ENCODE data around the gene DNLZ. TPM values are rescaled to one million over a fixed set of nuclear protein-coding genes. Genes with fewer than 3 reads are reported as not detected.

DNLZ gene
- total RNA-seq, 4 donors from 2014 or later: 37.9 to 65.1 (median 54.3) TPM

DNA sequence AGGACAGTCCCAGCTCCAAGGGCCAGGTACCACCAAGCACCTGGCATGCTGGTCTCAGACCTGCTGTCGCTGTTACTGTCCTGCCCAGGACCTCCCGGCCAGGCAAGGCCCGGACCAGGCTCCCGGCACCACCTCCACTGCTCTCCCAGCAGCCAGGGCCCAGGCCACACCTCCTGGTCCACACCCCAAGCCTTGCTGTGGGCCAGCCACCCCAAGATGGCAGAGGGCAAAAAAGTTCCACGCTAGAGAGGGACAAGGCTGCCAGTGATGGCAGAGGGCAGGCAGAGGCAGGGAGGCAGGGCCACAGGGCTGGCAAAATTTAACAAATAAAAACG lies 1.1 kb downstream of the DNLZ start:
- Histone ChIP-seq H3K36me3 (no peaks in the 10 kb centered on the region), H3K27me3 (no peaks in the 10 kb centered on the region), H3K9me3 (no peaks in the 10 kb centered on the region), H3K27ac (peak overlapping the region; percentile 81 to 96 (median 94)), H3K4me3 (no peak overlapping the region), H3K4me1 (peaks cover 7 to 9% of the 10 kb centered on the region in 2 donors)
- TF ChIP-seq, protein P1, sequence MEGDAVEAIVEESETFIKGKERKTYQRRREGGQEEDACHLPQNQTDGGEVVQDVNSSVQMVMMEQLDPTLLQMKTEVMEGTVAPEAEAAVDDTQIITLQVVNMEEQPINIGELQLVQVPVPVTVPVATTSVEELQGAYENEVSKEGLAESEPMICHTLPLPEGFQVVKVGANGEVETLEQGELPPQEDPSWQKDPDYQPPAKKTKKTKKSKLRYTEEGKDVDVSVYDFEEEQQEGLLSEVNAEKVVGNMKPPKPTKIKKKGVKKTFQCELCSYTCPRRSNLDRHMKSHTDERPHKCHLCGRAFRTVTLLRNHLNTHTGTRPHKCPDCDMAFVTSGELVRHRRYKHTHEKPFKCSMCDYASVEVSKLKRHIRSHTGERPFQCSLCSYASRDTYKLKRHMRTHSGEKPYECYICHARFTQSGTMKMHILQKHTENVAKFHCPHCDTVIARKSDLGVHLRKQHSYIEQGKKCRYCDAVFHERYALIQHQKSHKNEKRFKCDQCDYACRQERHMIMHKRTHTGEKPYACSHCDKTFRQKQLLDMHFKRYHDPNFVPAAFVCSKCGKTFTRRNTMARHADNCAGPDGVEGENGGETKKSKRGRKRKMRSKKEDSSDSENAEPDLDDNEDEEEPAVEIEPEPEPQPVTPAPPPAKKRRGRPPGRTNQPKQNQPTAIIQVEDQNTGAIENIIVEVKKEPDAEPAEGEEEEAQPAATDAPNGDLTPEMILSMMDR (IDR thresholded peaks at IDR 0.05 in 4 of 5, conservative IDR thresholded peaks at IDR 0.05 in 1 of 5): no peak
- no peak for TF ChIP-seq POLR2A (IDR thresholded peaks at IDR 0.05)
- DNase-seq: no peak
- ATAC-seq: no peak
- in situ Hi-C loops (cut with MboI; ENCODE audit: low sequenced_read_pairs in 4 of 4): no loop called here
- intact Hi-C loops (cut with DNase I; ENCODE audit: low total_unique reads): loop anchor here (2.0 to 5.0 kb wide), 2 partner anchors 184 to 455 kb away; partner anchors contain the start of genes CAMSAP1 and NOTCH1

DNA sequence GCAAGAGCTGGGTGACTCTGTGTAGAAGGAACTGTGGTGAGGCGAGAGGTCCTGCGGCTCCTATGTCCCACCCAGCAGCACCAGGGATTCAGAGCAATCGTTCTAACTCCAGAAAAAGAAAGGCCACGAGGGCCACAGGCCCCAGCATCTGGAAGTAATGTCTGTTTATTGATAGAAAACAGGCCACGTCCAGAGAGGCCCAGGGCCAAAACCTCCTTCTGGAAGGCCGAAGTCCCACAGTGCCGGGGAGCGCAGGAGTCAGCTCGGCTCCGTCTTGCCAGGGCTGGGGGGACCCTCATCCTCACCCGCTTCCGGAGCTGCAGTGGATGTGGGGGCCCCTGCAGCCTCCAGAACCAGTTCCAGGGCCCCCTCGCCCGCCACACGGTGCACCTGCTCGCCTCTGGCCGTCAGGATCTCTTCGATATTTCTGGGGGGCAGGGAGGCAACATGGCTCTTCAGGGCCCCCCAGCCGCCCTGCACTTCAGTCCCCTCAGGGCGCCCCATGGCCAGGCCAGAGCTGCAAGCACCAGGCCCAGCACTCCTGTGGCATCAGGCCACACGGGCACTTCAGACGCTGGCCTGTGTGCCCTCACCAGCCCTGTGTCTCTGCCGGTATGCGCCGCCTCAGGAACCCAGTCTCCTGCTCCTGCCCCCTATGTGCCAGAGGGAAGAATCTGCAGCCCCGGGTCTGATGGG lies 1.6 kb downstream of the DNLZ start:
- Histone ChIP-seq H3K4me3 (no peak overlapping the region), H3K36me3 (no peaks in the 10 kb centered on the region), H3K27me3 (no peaks in the 10 kb centered on the region), H3K4me1 (peaks cover 7 to 9% of the 10 kb centered on the region in 2 donors), H3K27ac (no peak overlapping the region), H3K9me3 (no peaks in the 10 kb centered on the region)
- intact Hi-C loops (cut with DNase I; ENCODE audit: low total_unique reads) (loop anchor here (2.0 to 5.0 kb wide), 2 partner anchors 185 to 455 kb away; partner anchors contain the start of genes CAMSAP1 and NOTCH1), in situ Hi-C loops (cut with MboI; ENCODE audit: low sequenced_read_pairs in 4 of 4) (no loop called here)
- no peak for TF ChIP-seq POLR2A (IDR thresholded peaks at IDR 0.05)
- TF ChIP-seq, protein P1 (IDR thresholded peaks at IDR 0.05 in 4 of 5, conservative IDR thresholded peaks at IDR 0.05 in 1 of 5): no peak
- no peak for ATAC-seq
- DNase-seq: no peak

DNA sequence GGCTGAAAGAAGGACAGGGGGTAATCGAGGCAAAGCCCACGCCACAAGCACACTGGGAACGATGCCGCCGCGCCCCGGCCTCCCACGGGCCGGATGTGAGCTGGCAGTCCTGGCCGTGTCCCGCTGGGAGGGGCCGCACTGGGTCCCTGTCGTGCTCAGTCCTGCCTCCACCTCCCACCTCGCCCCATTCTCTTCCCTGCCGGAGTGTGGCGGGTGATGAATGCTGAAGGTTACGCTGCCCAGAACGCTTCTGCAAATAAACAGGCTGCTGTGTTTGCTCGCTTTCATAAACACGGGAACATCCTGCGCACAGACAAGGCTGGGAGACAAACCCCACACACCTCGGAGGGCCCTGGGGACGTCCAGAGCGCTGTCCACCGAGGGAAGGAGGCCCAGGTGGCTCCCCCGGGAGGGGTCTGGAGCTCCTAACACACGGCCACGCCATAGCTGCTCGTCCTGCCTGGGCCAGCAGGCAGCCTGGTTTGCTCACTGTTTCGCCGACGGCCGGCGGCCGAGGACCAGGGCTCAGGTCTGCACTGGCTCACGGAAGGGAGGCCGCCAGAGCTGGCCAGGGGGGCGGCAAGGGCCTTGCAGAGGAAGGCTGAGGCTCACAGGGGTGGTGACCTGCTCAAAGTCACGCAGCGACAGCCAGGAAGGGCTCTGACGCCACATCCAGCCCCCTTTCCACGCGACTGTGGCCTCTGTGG lies 2.3 kb downstream of the DNLZ start:
- TF ChIP-seq POLR2A (IDR thresholded peaks at IDR 0.05): no peak
- H3K4me3 ChIP-seq: no peak overlapping the region
- ATAC-seq (no peak), DNase-seq (no peak)
- in situ Hi-C loops (cut with MboI; ENCODE audit: low sequenced_read_pairs in 4 of 4): no loop called here
- no peaks in the 10 kb centered on the region for H3K36me3 ChIP-seq
- no peak overlapping the region for H3K27ac ChIP-seq
- no peaks in the 10 kb centered on the region for H3K9me3 ChIP-seq
- H3K27me3 ChIP-seq: no peaks in the 10 kb centered on the region
- intact Hi-C loops (cut with DNase I; ENCODE audit: low total_unique reads): loop anchor here (5.0 kb wide), 1 partner anchor 454 kb away; the partner anchor contains the start of gene CAMSAP1
- peaks cover 7 to 9% of the 10 kb centered on the region in 2 donors for H3K4me1 ChIP-seq

DNA sequence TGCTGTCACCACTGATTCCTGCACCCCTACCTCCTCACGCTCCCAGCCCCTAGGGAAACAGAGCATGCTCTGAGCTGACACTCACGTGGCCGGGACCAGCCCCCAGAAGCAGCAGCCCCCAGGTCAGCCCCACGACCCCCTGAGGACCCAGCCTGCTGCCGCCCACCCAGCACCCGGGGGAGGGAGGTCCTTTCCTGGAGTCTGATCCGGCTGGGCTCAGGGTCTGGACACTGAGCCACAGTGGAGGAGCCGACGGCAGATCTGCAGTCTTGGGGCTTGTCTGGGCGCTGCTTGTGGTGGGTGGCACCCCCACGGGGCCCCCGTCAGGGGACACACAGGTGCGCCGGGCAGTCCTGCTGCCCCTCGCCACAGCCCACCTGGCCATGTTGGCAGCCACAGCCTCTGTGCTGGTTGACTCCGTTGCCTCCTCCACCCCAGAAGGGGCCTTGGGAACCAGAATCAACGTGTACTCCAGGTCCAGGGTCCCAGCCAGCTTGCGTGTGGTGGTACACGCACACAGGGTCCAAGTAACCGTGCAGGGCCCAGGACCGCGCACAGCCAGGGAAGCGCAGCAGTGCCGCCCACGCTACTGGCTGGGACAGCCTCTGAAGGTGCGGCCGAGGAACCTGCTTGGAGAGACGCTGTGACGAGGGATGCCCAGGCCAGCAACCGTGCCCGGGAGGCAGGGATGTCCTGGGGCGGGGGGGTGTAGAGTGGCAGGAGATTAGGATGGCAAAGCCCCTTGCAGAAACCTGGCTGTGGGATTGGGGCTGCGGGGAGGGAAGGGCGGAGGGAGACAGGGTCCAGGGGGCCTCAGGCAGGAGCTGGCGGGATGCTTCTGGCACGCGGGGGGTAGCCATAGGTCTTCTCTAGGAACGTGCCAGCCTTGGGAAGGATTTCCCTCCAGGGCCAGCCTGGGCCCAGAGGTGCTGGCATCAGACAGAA lies 3.5 kb downstream of the DNLZ start:
- DNase-seq: no peak
- Histone ChIP-seq H3K4me3 (no peak overlapping the region), H3K9me3 (no peaks in the 10 kb centered on the region), H3K27ac (no peak overlapping the region), H3K27me3 (no peaks in the 10 kb centered on the region), H3K36me3 (no peaks in the 10 kb centered on the region), H3K4me1 (peaks cover 7 to 9% of the 10 kb centered on the region in 2 donors)
- in situ Hi-C loops (cut with MboI; ENCODE audit: low sequenced_read_pairs in 4 of 4): no loop called here
- ATAC-seq: no peak
- intact Hi-C loops (cut with DNase I; ENCODE audit: low total_unique reads): loop anchor here (5.0 kb wide), 1 partner anchor 453 kb away; the partner anchor contains the start of gene CAMSAP1
- TF ChIP-seq, protein P1 (IDR thresholded peaks at IDR 0.05 in 4 of 5, conservative IDR thresholded peaks at IDR 0.05 in 1 of 5): no peak
- no peak for TF ChIP-seq POLR2A (IDR thresholded peaks at IDR 0.05)
